ENCODE data around the gene PCDHGA8. TPM values are rescaled to one million over a fixed set of nuclear protein-coding genes. Genes with fewer than 3 reads are reported as not detected.

PCDHGA8 gene
- total RNA-seq, 1 experiment from 2014 or later: 0.28 TPM

DNA sequence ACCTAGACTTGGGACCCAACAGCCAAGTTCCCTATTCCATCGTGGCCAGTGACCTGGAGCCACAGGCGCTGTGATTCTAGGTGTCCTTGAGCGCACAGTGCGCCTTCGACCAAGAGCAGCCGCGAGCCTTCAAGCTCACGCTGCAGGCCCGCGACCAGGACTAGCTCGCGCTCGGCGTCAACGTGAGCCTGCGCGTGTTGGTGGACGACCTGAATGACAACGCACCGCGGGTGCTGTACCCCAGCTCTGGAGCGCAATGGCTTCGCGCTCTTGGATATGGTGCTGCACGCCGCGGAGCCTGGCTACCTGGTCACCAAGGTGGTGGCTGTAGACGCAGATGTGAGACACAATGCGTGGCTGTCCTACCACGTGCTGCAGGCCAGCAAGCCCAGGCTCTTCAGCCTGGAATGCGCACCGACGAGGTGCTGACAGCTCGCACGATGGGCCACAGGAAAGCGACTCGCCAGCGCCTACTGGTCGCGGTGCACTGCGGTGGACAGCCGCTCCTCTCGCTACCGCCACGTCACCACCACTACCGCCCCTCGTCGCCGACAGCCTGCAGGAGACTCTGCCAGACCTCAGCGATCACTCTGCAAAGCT, 49.2 kb downstream of the PCDHGA8 start:
- Mint-ChIP-seq H3K9me3 (ENCODE audit: unreplicated experiment) (peaks cover 23% of the 10 kb centered on the region), H3K36me3 (ENCODE audit: insufficient read depth, unreplicated experiment) (peaks cover 4% of the 10 kb centered on the region), H3K4me1 (ENCODE audit: insufficient read depth, unreplicated experiment) (no peaks in the 10 kb centered on the region), H3K27ac (ENCODE audit: low read depth, unreplicated experiment) (no peak overlapping the region), H3K27me3 (ENCODE audit: insufficient read depth, unreplicated experiment) (no peaks in the 10 kb centered on the region), H3K4me3 (ENCODE audit: unreplicated experiment) (no peak overlapping the region)
- no TSS peak for BruUV-seq (replicated peaks)
- ChIA-PET POLR2A (interaction anchor here (0.7 kb wide), 1 partner anchor 17 kb away, joined by 3 read pairs; no protein-coding TSS in a partner anchor), CTCF (interaction anchor here (1.2 kb wide), 1 partner anchor 16 kb away, joined by 3 read pairs; no protein-coding TSS in a partner anchor)
- intact Hi-C loops (cut with micrococcal nuclease): no loop called here
- no peak for DNase-seq (ENCODE audit: unreplicated experiment)
- TF ChIP-seq, protein P1, sequence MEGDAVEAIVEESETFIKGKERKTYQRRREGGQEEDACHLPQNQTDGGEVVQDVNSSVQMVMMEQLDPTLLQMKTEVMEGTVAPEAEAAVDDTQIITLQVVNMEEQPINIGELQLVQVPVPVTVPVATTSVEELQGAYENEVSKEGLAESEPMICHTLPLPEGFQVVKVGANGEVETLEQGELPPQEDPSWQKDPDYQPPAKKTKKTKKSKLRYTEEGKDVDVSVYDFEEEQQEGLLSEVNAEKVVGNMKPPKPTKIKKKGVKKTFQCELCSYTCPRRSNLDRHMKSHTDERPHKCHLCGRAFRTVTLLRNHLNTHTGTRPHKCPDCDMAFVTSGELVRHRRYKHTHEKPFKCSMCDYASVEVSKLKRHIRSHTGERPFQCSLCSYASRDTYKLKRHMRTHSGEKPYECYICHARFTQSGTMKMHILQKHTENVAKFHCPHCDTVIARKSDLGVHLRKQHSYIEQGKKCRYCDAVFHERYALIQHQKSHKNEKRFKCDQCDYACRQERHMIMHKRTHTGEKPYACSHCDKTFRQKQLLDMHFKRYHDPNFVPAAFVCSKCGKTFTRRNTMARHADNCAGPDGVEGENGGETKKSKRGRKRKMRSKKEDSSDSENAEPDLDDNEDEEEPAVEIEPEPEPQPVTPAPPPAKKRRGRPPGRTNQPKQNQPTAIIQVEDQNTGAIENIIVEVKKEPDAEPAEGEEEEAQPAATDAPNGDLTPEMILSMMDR (IDR thresholded peaks at IDR 0.05; ENCODE audit: unreplicated experiment): no peak

Other genes with a start within 250 kb of the PCDHGA8 start
- 0.19 and 0.22 TPM in 2 replicates for gene PCDHB6, start 242.6 kb upstream of the PCDHGA8 start, total RNA-seq (2022)
- gene PCDHB7, start 220.0 kb upstream of the PCDHGA8 start, total RNA-seq (2022): 0.28 and 0.29 TPM in 2 replicates
- gene PCDHB8, start 214.8 kb upstream of the PCDHGA8 start, total RNA-seq (2022): 0.34 TPM in 1 of 2 replicates, not detected in the other
- 1.8 and 2.5 TPM in 2 replicates for gene PCDHB16, start 210.2 kb upstream of the PCDHGA8 start, total RNA-seq (2022)
- 1.0 and 1.8 TPM in 2 replicates for gene PCDHB9, start 205.5 kb upstream of the PCDHGA8 start, total RNA-seq (2022)
- 1.2 and 1.4 TPM in 2 replicates for gene PCDHB10, start 200.3 kb upstream of the PCDHGA8 start, total RNA-seq (2022)
- gene PCDHB11, start 193.0 kb upstream of the PCDHGA8 start, total RNA-seq (2022): 0.75 and 1.3 TPM in 2 replicates
- gene PCDHB12, start 183.9 kb upstream of the PCDHGA8 start, total RNA-seq (2022): 1.6 and 2.3 TPM in 2 replicates
- 3.5 and 4.7 TPM in 2 replicates for gene PCDHB13, start 178.7 kb upstream of the PCDHGA8 start, total RNA-seq (2022)
- gene PCDHB14, start 169.3 kb upstream of the PCDHGA8 start, total RNA-seq (2022): 4.7 and 6.2 TPM in 2 replicates
- 0.91 and 1.2 TPM in 2 replicates for gene PCDHB15, start 147.2 kb upstream of the PCDHGA8 start, total RNA-seq (2022)
- gene SLC25A2, start 88.6 kb upstream of the PCDHGA8 start, total RNA-seq (2022): 0.37 and 0.79 TPM in 2 replicates
- gene TAF7, start 71.8 kb upstream of the PCDHGA8 start, total RNA-seq (2022): 81.3 and 94.9 TPM in 2 replicates
- 0.20 and 0.35 TPM in 2 replicates for gene PCDHGA1, start 62.1 kb upstream of the PCDHGA8 start, total RNA-seq (2022)
- gene PCDHGA2, start 53.9 kb upstream of the PCDHGA8 start, total RNA-seq (2022): 0.32 and 0.33 TPM in 2 replicates
- 0.07 and 0.25 TPM in 2 replicates for gene PCDHGA3, start 48.8 kb upstream of the PCDHGA8 start, total RNA-seq (2022)
- 0.19 and 0.59 TPM in 2 replicates for gene PCDHGB1, start 42.5 kb upstream of the PCDHGA8 start, total RNA-seq (2022)
- gene PCDHGA4, start 37.6 kb upstream of the PCDHGA8 start, total RNA-seq (2022): 0.26 and 0.44 TPM in 2 replicates
- 0.61 and 0.88 TPM in 2 replicates for gene PCDHGB2, start 32.6 kb upstream of the PCDHGA8 start, total RNA-seq (2022)
- 0.25 and 0.42 TPM in 2 replicates for gene PCDHGA5, start 28.5 kb upstream of the PCDHGA8 start, total RNA-seq (2022)
- gene PCDHGB3, start 22.4 kb upstream of the PCDHGA8 start, total RNA-seq (2022): 0.33 and 0.56 TPM in 2 replicates
- gene PCDHGA6, start 18.7 kb upstream of the PCDHGA8 start, total RNA-seq (2022): 0.44 and 0.49 TPM in 2 replicates
- gene PCDHGA7, start 9.9 kb upstream of the PCDHGA8 start, total RNA-seq (2022): 0.56 and 0.86 TPM in 2 replicates
- gene PCDHGB4, start 4.9 kb upstream of the PCDHGA8 start, total RNA-seq (2022): 0.49 and 0.79 TPM in 2 replicates
- gene PCDHGB5, start 5.3 kb downstream of the PCDHGA8 start, total RNA-seq (2022): 3.2 and 5.6 TPM in 2 replicates
- 0.89 and 1.3 TPM in 2 replicates for gene PCDHGA9, start 10.1 kb downstream of the PCDHGA8 start, total RNA-seq (2022)
- gene PCDHGB6, start 15.4 kb downstream of the PCDHGA8 start, total RNA-seq (2022): 0.68 and 1.4 TPM in 2 replicates
- 1.4 TPM in 2 replicates for gene PCDHGA10, start 20.4 kb downstream of the PCDHGA8 start, total RNA-seq (2022)
- gene PCDHGB7, start 25.0 kb downstream of the PCDHGA8 start, total RNA-seq (2022): 0.75 and 1.2 TPM in 2 replicates
- gene PCDHGA11, start 28.4 kb downstream of the PCDHGA8 start, total RNA-seq (2022): 0.30 and 0.76 TPM in 2 replicates
- 0.79 and 0.91 TPM in 2 replicates for gene PCDHGA12, start 37.9 kb downstream of the PCDHGA8 start, total RNA-seq (2022)
- 17.3 and 31.7 TPM in 2 replicates for gene PCDHGC3, start 83.3 kb downstream of the PCDHGA8 start, total RNA-seq (2022)
- 0.40 and 1.7 TPM in 2 replicates for gene PCDHGC4, start 92.4 kb downstream of the PCDHGA8 start, total RNA-seq (2022)
- gene PCDHGC5, start 96.4 kb downstream of the PCDHGA8 start, total RNA-seq (2022): 0.61 and 0.69 TPM in 2 replicates
- 203 and 228 TPM in 2 replicates for gene DIAPH1, start 226.4 kb downstream of the PCDHGA8 start, total RNA-seq (2022)
- 83.5 and 85.6 TPM in 2 replicates for gene HDAC3, start 244.2 kb downstream of the PCDHGA8 start, total RNA-seq (2022)
- gene RELL2, start 244.4 kb downstream of the PCDHGA8 start, total RNA-seq (2022): 12.5 and 13.3 TPM in 2 replicates